GM19023 (cell line): ENCODE data around the gene ATF7.
A peak's percentile ranks its signal among the peaks of the same experiment; 100 is the strongest.
"Not testable (repeated sequence)": the region's sequence is repeated elsewhere in the genome, so short reads cannot be mapped to it uniquely, and the experiment has no call there.

Experiments used
- ATAC-seq: cut with Tn5 transposase; IDR thresholded peaks from one replicate; pipeline ENCODE4 v1.9.1; 2021; ENCODE audit warnings: mild to moderate bottlenecking, moderate library complexity; ENCODE audit not compliant: unreplicated experiment

ATF7 gene

DNA sequence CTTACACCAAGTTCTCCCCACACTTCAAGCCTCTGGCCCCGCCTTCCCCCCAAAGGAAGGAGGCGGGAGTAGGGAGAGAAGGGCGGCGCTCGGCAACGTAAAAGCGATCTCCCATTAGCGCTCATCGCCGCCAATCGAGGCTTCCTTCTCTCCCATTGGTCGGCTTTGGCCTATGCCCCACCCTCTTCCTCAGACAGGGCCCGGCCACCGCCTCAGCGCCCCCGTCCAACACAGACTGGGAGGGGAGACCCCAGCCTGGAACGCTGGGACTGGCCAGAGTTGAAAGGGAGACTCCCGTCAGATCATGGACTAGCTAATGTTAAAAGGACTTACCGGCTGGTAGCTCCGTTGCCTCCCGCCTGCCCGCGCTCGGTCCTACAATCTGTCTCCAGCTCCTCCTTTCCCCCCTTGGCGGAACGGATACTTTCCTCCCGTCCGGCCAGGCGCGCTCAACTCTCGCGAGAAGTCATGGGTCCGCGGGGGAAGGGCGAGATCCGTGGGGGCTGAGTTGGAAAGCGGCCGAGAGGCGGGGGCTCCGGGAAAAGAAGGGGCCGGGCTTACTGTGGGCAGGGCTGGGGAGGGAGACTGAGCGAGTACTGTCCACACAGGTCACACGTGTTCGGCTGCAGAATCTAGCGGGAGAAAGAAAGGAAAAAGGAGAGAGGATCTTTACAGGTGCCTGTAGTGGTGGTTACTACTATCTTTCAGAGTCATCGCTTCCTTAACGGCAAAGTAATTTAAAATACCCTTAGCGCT lies at the start of gene ATF7:
Gene ATF7, minus strand, starts transcription at position 437 of the 756 bp plus-strand sequence. CDS start 25,382 bp downstream, outside the sequence.
- peak; percentile 97 for ATAC-seq

DNA sequence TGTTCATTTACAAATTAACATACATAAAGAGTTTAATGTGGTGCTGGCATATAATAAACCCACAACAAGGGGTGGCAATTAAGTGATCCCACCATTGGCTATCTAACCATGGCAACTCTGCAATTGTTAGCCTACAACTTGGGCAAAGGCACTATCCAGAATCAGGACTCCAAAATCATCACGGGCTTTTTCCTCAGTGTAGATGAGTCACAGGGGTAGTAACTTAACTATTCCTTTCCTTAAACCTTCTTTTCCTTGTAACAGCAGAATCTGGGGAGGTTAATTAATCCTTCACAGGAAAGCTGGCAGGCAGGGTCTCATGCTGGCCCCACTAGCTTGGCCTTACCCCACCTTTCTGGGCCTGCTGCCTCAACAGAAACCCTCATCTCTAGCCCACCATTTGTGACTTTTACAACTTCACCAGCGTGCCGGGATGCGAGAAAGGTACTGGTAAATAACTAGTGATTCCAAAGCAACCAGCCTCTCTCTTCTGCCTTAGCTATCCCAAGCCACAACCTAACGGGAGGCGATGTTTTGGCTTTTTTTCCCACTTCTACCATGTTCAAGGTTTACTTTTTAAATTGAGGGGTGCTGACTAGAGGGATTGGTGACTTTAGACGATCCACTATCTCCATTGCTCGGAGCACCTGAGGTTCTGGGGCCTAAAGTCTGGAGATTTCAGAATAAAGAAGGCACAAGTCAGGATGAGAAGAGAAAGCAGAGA lies 49.0 kb upstream of the ATF7 start:
- ATAC-seq = no peak

DNA sequence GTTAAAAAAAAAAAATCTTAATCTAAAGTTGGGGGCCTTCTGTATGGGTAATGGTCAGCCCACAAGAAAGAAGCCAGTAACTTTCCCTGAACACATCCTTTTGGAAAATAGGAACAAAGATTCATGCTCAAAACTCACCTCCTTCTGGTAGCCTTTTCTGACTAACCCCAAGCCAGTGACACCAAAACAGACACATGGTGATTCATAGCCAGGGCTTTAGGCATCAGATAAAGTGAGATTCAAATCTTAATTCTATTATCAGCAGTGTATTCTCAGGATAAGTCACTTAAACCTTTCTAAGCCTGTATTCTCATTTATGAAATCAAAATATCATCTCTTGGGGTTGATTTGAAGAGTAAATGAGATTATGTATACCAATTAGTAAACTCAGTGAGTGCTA lies 44.8 kb upstream of the ATF7 start:
- no peak for ATAC-seq

DNA sequence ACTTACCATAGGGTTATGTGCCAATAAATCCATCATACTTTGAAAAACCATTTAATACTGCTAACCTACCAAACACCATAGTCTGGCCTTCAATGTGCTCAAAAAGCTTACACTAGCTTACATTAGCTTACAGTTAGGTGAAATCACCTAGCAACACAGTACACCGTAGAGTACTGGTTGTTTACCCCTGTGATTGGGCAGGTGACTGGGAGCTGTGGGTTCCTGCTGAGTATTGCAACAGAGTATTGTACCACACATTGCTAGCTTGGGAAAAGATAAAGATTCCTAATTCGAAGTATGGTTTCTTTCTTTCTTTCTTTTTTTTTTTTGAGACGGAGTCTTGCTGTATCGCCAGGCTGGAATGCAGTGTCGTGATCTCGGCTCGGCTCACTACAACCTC lies 44.1 kb upstream of the ATF7 start:
- ATAC-seq = no peak

DNA sequence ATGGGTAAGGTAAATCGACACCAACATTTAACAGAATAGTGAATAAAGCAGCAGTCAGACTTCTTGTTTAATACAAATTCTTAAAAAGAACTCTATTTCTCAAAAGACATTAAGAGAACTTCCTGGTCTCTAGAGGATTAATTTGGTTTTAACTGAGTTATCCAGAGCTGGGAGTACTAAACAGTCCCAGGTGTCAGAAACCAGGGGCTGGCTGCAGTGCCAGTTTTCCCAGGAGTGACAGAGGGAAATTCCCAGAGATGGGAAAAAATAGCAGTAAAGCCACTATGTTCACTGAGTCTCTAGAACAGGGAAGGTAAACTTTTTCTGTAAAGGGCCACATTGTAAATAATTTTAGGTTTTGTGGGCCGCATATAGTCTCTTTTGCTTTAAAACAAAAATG lies 40.9 kb upstream of the ATF7 start:
- ATAC-seq = no peak

DNA sequence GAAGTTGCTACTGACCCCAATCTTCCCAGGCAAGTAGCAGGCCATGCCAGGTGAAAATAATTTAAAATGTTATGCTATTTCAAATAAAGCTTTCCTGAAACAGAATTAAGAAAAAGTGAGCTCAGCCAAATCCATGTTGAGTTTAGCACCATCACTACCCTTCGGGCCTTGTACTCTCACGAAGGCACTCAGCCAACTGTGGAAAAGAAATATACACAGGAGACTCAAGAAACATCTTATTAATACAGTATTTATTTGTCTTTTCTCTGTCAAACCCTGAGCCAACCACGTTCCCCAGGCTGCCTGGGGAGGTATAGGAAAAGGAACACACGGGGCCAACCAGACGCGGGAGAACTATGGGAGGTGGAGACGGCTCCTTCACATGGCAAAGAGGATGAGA lies 38.8 kb upstream of the ATF7 start:
- no peak for ATAC-seq

DNA sequence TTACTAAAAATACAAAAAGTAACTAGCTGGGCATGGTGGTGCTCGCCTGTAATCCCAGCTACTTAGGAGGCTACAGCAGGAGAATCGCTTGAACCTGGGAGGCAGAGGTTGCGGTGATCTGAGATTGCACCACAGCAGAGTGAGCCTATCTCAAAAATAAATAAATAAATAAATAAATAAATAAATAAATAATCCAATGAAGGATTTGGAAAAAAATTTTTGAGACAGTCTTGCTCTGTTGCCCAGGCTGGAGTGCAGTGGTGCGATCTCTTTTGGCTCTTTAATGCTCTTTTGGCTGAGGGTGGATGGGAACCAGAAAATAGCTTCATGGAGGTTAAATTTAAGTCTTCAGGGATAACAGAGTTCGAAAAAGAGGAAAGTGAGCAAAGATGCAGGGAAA lies 38.0 kb upstream of the ATF7 start:
- no peak for ATAC-seq

DNA sequence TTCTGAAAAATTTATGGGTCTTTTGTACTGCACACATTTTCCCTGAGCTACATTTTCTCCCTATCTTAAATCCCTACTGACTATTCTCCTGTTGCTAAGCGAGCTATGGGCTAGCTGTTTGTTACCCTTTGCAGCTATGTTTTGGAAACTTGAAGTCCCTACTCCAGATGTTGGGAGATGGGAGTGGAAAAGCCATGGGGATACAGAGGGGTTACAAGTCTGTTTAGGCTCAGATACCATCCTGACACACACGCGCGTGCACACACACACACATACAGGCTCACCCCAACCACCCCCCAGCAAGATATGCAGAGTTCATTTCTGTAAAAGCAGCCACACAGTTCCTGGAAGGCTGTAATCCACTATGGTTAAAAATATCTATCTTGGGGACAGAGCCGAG lies 33.9 kb upstream of the ATF7 start:
- no peak for ATAC-seq

DNA sequence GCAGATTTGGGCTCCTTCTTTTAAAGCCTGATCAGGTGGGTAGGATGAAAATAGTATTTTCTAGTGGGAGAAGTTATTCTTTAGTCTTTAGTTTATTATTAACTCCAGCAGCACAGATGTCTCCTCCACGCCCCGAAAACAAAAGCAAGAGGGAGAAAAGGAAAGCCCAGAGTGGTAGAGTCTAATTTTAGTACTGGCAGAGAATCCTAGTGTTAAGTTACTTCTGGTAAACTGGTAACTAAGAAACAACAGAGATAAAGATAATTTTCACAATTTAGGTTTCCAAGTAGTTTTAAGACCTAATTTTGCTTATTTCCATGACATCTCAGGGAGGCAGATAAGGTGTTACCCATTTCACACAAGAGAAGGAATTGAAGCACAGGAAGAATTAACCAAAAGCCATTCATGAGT lies 33.4 kb upstream of the ATF7 start:
- no peak for ATAC-seq

DNA sequence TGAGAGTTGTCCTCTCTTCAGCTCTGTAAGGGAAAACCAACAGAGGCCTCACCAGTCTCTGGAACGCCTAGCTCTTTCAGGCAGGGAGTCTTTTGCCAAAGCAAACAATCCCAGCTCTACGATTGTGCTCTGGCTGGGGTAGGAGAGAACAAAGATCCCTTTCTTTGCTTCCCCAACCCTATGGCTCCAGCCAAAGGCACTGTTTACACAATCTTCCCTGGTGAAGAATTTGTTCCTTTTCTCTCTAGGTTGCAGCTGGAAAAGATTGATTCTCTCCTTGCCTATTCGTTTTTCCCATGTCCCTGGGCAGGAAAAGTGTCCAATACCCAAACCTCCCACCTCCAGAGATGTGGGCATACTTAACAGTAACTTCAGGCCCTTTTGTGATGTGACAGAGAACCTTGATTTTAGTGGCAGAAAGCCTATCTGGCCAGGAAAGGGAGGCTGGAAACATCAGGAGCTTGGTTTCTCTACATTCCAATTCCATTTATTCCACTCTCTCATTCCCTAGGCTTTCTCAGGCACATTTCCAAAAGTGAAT lies 32.9 kb upstream of the ATF7 start:
- ATAC-seq = no peak

DNA sequence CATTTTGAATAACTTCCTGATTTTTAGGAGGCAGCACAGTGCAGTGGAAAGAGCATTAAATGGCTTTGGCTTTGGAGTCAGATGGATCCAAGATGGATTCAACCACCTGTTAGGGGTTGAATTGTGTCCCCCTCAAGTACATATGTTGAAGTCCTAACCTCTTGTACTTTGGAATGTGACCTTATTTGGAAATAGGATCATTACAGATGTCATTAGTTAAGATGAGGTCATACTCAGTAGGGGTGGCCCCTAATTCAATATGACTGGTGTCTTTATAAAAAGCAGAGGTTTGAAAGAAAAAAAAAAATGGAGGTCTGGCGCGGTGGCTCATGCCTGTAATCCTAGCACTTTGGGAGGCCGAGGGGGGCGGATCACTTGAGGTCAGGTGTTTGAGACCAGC lies 30.9 kb upstream of the ATF7 start:
- no peak for ATAC-seq

DNA sequence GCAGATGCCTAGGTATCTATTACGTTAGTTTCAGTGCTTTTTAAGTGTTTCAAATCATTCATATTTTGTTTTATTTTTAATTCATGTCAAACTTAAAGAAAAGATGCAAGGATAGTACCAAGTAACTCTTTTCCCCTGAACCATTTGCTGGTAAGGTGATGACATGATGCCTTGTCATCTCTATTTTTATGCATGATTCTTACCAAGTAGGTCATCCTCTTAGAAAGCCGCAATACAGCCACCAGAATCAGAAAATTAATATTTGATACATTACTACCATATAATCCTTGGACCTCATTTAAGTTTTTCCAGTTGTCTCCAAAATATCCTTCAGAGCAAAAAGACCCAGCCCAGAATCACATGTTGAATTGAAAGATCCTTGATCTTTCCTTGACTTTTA lies 27.4 kb upstream of the ATF7 start:
- ATAC-seq = no peak

DNA sequence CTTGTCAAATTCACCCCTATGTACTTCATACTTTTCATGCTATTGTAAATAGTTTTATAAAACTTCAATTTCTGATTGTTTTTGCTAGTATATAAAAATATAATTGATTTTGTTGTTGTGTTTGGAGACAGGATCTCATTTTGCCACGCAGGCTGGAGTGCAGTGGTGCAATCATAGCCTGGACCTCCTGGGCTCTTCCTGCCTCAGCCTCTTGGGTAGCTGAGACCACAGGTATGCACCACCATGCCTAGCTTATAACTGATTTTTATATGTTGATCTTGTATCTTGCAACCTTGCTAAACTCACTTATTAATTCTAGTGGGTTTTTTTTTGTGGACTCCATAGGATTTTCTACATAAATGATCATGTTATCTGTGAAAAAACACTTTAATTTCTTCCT lies 26.2 kb upstream of the ATF7 start:
- ATAC-seq = no peak

DNA sequence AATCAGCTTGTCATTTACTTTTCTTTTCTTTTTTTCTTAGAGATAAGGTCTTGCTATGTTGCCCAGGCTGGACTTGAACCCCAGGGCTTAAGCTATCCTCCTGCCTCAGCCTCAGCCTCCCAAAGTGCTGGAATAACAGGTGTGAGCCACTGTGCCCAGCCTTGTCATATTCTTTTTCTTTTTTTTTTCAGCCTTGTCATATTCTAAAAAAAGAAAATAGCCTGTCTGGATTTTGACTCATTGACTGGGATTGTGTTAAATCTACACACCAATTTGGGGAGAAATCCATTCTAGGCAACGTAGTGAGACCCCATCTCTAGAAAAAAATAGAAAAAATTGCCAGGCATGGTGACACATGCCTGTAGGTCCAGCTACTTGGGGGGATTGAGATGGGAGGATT lies 25.6 kb upstream of the ATF7 start:
- ATAC-seq = no peak

DNA sequence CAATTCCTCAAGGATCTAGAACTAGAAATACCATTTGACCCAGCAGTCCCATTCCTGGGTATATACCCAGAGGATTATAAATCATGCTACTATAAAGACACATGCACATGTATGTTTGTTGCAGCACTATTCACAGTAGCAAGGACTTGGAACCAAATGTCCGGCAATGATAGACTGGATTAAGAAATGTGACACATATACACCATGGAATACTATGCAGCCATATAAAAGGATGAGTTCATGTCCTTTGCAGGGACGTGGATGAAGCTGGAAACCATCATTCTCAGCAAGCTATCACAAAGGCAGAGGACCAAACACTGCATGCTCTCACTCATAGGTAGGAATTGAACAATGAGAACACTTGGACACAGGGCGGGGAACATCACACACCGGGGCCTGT lies 20.1 kb upstream of the ATF7 start:
- not testable (repeated sequence) for ATAC-seq

DNA sequence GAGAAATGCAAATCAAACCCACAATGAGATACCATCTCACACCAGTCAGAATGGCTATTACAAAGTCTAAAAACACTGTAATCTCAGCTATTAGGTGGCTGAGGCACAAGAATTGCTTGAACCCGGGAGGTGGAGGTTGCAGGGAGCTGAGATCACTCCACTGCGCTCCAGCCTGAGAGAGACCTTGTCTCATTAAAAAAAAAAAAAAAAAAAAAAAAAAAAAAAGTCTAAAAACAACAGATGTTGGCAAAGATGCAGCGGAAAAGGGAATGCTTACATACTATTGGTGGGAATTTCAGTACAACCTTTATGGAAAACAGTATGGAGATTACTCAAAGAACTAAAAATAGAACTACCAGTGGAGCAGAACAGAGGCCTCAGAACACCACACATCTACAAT lies 19.0 kb upstream of the ATF7 start:
- no peak for ATAC-seq

DNA sequence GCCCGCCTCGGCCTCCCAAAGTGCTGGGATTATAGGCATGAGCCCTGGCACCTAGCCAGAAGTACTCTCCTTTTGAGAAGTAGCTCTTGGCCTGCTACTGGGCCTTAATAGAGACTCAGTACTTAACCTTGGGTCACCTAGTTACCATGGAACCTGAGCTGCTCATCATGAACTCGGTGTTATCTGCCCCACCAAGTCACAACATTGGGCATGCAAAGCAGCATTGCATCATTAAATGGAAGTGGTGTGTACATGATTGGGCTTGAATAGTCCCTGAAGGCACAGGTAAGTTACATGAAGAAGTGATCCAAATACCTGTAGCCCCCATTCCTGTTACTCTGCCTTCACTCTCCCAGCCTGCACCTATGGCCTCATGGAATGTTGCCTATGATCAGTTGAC lies 18.0 kb upstream of the ATF7 start:
- no peak for ATAC-seq

DNA sequence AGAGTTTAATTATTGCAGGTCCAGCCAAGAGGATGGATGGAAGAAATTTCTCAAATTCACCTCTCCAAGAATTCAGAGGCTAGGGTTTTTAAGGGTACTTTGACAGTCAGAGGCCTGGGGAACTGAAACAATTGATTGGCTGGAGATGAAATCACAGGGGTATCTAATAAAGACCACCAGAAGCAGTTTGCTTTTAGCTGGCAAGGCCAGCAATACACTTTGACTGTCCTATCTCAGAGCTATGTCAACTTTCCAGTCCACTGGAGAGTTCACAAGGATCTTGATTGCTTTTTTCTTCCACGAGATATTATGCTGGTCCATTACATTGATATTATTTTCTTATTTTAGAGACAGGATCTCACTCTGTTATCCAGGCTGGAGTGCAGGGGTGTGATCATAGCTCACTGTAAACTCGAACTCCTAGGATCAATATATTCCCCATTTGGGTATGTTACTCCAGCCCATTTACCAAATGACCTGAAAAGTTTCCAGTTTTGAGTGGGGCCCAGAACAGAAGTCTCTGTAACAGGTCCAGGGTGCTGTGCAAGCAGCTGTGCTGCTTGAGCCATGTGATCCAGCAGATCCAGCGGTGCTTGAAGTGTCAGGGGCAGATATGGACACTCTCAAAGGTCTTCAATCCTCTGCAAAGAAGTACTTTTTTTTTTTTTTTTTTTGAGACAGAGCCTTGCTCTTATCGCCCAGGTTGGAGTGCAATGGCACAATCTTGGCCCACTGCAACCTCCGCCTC lies 17.2 kb upstream of the ATF7 start:
- no peak for ATAC-seq

DNA sequence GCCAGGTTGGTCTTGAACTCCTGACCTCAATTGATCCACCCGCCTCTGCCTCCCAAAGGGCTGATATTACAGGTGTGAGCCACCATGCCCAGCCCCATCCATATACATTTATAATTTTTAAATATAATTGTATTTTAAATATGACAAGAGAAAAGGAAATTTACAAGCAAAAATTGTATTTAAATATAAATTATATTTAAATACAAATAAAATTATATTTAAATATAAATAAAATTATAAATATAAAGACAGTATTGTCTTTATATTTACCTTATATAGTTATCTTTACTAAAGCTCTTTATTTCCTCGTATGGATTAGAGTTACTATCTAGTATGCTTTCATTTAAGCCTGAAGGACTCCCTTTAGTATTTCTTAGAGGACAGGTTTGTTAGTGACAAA lies 11.9 kb upstream of the ATF7 start:
- no peak for ATAC-seq

DNA sequence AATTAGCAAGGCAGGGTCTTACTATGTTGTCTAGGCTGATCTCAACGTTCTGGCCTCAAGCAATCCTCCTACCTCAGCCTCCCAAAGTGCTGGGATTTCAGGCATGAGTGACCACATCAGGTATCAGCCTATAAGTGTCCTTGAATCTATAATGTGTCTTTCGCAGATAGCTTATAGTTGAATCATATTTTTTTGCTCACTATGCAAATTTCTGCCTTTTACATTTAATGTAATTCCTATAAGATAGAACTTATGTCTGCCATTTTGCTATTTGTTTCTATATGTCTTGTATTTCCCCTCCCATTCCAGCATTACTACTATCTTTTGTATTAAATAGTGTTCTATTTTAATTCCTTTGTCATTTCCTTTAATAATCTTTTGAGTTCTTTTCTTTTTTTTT lies 10.5 kb upstream of the ATF7 start:
- no peak for ATAC-seq

DNA sequence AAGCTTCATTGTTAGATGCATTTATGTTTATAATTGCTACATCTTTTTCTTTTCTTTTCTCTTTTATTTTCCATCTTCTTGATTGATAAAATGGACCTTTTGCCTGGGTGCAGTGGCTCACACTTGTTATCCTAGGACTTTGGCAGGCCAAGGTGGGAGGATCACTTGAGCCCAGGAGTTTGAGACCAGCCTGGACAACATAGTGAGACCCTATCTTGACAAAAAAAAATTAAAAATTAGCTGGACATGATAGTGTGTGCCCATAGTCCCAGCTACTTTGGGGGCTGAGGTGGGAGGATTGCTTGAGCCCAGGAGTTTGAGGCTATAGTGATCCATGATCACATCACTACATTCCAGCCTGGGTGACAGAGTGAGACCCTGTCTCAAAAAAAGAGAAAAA lies 9.5 kb upstream of the ATF7 start:
- ATAC-seq = not testable (repeated sequence)

DNA sequence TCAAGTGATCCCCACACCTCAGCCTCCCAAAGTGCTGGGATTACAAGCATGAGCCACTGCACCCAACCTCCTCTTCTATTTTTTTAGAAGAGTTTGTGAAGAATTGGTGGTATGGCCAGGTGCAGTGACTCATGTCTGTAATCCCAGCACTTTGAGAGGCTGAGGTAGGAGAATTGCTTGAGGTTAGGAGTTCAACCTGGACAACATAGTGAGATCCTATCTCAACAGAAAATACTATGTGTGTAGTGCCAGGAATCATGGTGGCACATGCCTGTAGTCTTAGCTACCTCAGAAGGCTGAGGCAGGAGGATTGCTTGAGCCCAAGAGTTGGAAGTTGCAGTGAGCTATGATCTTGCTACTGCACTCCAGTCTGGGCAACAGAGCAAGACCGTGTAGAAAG lies 5.5 kb upstream of the ATF7 start:
- ATAC-seq = no peak
